ENCODE measurements around the gene SLC24A4.
A peak's percentile ranks its signal among the peaks of the same experiment; 100 is the strongest.

SLC24A4 gene

GRCh38 chr14:92323011-92323915, at the start of gene SLC24A4:
Gene SLC24A4 (plus strand): TSS chr14:92323165. CDS start chr14:92323831, 666 bp downstream.
- no peak within 1 kb of the TSS for H3K27ac ChIP-seq (ENCODE audit: extremely low read depth, low read depth, low read length)
- no peaks in the 10 kb centered on the region for H3K4me1 ChIP-seq (ENCODE audit: control insufficient read depth, insufficient read depth, low read length)
- no peaks in the 10 kb centered on the region for H3K36me3 ChIP-seq (ENCODE audit: control insufficient read depth in 2 of 2, insufficient read depth in 1 of 2, low read length in 2 of 2)
- H3K9me3 ChIP-seq (ENCODE audit: control insufficient read depth, insufficient read depth, low read depth, low read length), result no peaks in the 10 kb centered on the region
- H3K4me3 ChIP-seq (ENCODE audit: low read depth, low read length), result peak within 1 kb of the TSS; percentile 32
- ChIA-PET POLR2A (no interaction called here), CTCF (no interaction called here)
- TF ChIP-seq GLIS2 (tag by site-specific recombination; IDR thresholded peaks at IDR 0.05), result peak; percentile 83
- no peak for TF ChIP-seq ZNF658 (tag by site-specific recombination; IDR thresholded peaks at IDR 0.05)
- TF ChIP-seq ZSCAN5A (tag by site-specific recombination; IDR thresholded peaks at IDR 0.05), result no peak
- TF ChIP-seq SP3 (tag by site-specific recombination; IDR thresholded peaks at IDR 0.05), result peak; percentile 69
- peak; percentile 58; the same call in 1 of the 2 replicates for TF ChIP-seq PATZ1 (tag by site-specific recombination; IDR thresholded peaks at IDR 0.05)
- TF ChIP-seq ZNF530 (tag by site-specific recombination; IDR thresholded peaks at IDR 0.05; ENCODE audit: low read depth), result no peak
- no peak for TF ChIP-seq ZNF707 (tag by site-specific recombination; IDR thresholded peaks at IDR 0.05)
- TF ChIP-seq IKZF3 (tag by site-specific recombination; IDR thresholded peaks at IDR 0.05), result no peak
- 0 out of 2 replicates have a peak, but pooled peaks have one; percentile 36 for TF ChIP-seq ZNF366 (tag by site-specific recombination; conservative IDR thresholded peaks at IDR 0.05)
- TF ChIP-seq SP2 (tag by site-specific recombination; IDR thresholded peaks at IDR 0.05), result no peak
- no peak for TF ChIP-seq ZNF223 (tag by site-specific recombination; IDR thresholded peaks at IDR 0.05)
- no peak for TF ChIP-seq MZF1 (tag by site-specific recombination; IDR thresholded peaks at IDR 0.05; ENCODE audit: borderline replicate concordance)
- TF ChIP-seq HOXA7 (CRISPR knock-in tag; IDR thresholded peaks at IDR 0.05; ENCODE audit: borderline replicate concordance), result no peak
- TF ChIP-seq HOXD13 (CRISPR knock-in tag; IDR thresholded peaks at IDR 0.05; ENCODE audit: borderline replicate concordance), result no peak
- no peak for TF ChIP-seq ZNF280D (tag by site-specific recombination; IDR thresholded peaks at IDR 0.05)
- TF ChIP-seq PRDM1 (tag by site-specific recombination; IDR thresholded peaks at IDR 0.05), result peak; percentile 45; the same call in 1 of the 2 replicates
- no peak for TF ChIP-seq HIC1 (tag by site-specific recombination; IDR thresholded peaks at IDR 0.05)
- TF ChIP-seq ZBTB10 (tag by site-specific recombination; IDR thresholded peaks at IDR 0.05), result no peak
- TF ChIP-seq ZNF274 (IDR thresholded peaks at IDR 0.05; ENCODE audit: low read length), result no peak
- no peak for TF ChIP-seq ZNF274 (tag by site-specific recombination; IDR thresholded peaks at IDR 0.05; ENCODE audit: borderline replicate concordance)
- no peak for TF ChIP-seq ZNF280C (tag by site-specific recombination; IDR thresholded peaks at IDR 0.05)
- TF ChIP-seq ZNF423 (tag by site-specific recombination; IDR thresholded peaks at IDR 0.05), result 0 out of 2 replicates have a peak, but pooled peaks have one; percentile 24
- no peak for TF ChIP-seq ZNF747 (tag by site-specific recombination; IDR thresholded peaks at IDR 0.05)
- TF ChIP-seq GFI1B (tag by site-specific recombination; IDR thresholded peaks at IDR 0.05), result no peak

All from HEK293 (cell line).